B cell (primary cell): ENCODE results near the gene CSDE1. TPM values are rescaled to one million over a fixed set of nuclear protein-coding genes. Genes with fewer than 3 reads are reported as not detected.

Source experiments
- ATAC-seq: fragments of 200-7000 bp; cut with Tn5 transposase; one replicate; pipeline ENCODE4 v1.10.0; 2021; ENCODE audit warnings: low read depth, mild to moderate bottlenecking, moderate number of reproducible peaks, moderate library complexity
- CTCF ChIA-PET: fragments of 350-600 bp; sonication (Branson Sonifier 250); formaldehyde crosslinking; loops from one replicate; lab custom pipeline; 2021; ENCODE audit warnings: antibody characterized with exemption, inconsistent platforms; lab: Charles Lee
- POLR2A ChIA-PET: fragments of 350-600 bp; sonication (Branson Sonifier 250); formaldehyde crosslinking; loops from one replicate; lab custom pipeline; 2021; ENCODE audit warnings: antibody characterized with exemption; lab: Charles Lee
- DNase-seq: peaks from one replicate; pipeline ENCODE4 v3.0.0; 2013
- H2AFZ ChIP-seq: 2 replicates; pipeline ENCODE4 v1.6.1; 2012; ENCODE audit warnings: mild to moderate bottlenecking, low read depth, low read length; ENCODE audit not compliant: insufficient read depth, poor library complexity, severe bottlenecking
- H3K27ac ChIP-seq, 2 donors: 1 replicate in 1 of 2; 2 replicates in 1 of 2; pipeline ENCODE4 v1.5.1; 2012 to 2013; ENCODE audit warnings: low read length in 2 of 2, mild to moderate bottlenecking in 2 of 2, moderate library complexity in 1 of 2
- H3K27me3 ChIP-seq, 4 experiments: fragments of 200-600 bp in 1 of 4; sonication (generic) in 1 of 4; replicated peaks in 1 of 4; 1 replicate in 2 of 4; 2 replicates in 2 of 4; pipeline versions ENCODE4 v1.6.1 to v1.7.0; 2013 to 2016; ENCODE audit warnings: low read length in 3 of 4, mild to moderate bottlenecking in 2 of 4, mixed read lengths in 1 of 4, moderate library complexity in 1 of 4; ENCODE audit not compliant: insufficient read depth in 4 of 4, control insufficient read depth in 3 of 4; ENCODE audit errors: control extremely low read depth in 1 of 4
- H3K36me3 ChIP-seq, 2 experiments: replicated peaks in 1 of 2; 1 replicate in 1 of 2; 2 replicates in 1 of 2; pipeline versions ENCODE4 v1.6.1 to v1.7.1; 2013; ENCODE audit warnings: low read length in 1 of 2; ENCODE audit not compliant: insufficient read depth in 2 of 2, control insufficient read depth in 1 of 2; ENCODE audit errors: control extremely low read depth in 1 of 2, extremely low read depth in 1 of 2
- H3K4me1 ChIP-seq, 2 donors: fragments of 200-600 bp in 1 of 2; sonication (generic) in 1 of 2; 1 replicate in 1 of 2; 2 replicates in 1 of 2; pipeline versions ENCODE4 v1.5.1 to v1.6.1; 2013 to 2017; ENCODE audit warnings: low read length in 2 of 2; ENCODE audit not compliant: control insufficient read depth in 2 of 2, insufficient read depth in 2 of 2
- H3K4me2 ChIP-seq: replicated peaks from 2 replicates; pipeline ENCODE3; 2012; ENCODE audit warnings: mild to moderate bottlenecking, low read depth, low read length; ENCODE audit not compliant: poor library complexity, severe bottlenecking
- H3K4me3 ChIP-seq, 5 experiments: fragments of 200-600 bp in 1 of 5; sonication (generic) in 1 of 5; 1 replicate in 3 of 5; 2 replicates in 2 of 5; pipeline versions ENCODE4 v1.5.1 to v1.7.0; 2011 to 2016; ENCODE audit warnings: low read length in 4 of 5, mild to moderate bottlenecking in 4 of 5, low read depth in 2 of 5, control low read depth in 1 of 5, moderate library complexity in 1 of 5; ENCODE audit not compliant: insufficient read depth in 1 of 5; ENCODE audit errors: control extremely low read depth in 1 of 5, extremely low read depth in 1 of 5
- H3K79me2 ChIP-seq: fragments of 200-600 bp; sonication (generic); one replicate; pipeline ENCODE4 v1.6.0; 2016; ENCODE audit warnings: low read length; ENCODE audit not compliant: control insufficient read depth, insufficient read depth
- H3K9ac ChIP-seq: fragments of 200-600 bp; sonication (generic); 2 replicates; pipeline ENCODE4 v1.6.1; 2017; ENCODE audit warnings: mild to moderate bottlenecking, low read length, moderate library complexity
- H3K9me3 ChIP-seq, 3 donors: one replicate each; pipeline versions ENCODE4 v1.6.1 to v1.7.1; 2013; ENCODE audit warnings: low read length in 2 of 3; ENCODE audit not compliant: control insufficient read depth in 2 of 3, insufficient read depth in 1 of 3; ENCODE audit errors: control extremely low read depth in 1 of 3
- H4K20me1 ChIP-seq: 2 replicates; pipeline ENCODE4 v1.6.0; 2012; ENCODE audit warnings: mild to moderate bottlenecking, low read length; ENCODE audit not compliant: insufficient read depth, control insufficient read depth, poor library complexity, severe bottlenecking
- H3K27ac Mint-ChIP-seq: one replicate; pipeline ENCODE4 v1.8.0; 2021; ENCODE audit warnings: mixed read lengths
- H3K27me3 Mint-ChIP-seq: one replicate; pipeline ENCODE4 v1.8.0; 2021; ENCODE audit warnings: mixed read lengths
- H3K4me1 Mint-ChIP-seq: one replicate; pipeline ENCODE4 v1.8.0; 2021; ENCODE audit warnings: mixed read lengths
- H3K4me3 Mint-ChIP-seq: one replicate; pipeline ENCODE4 v1.8.0; 2021; ENCODE audit warnings: mixed read lengths
- H3K9me3 Mint-ChIP-seq: one replicate; pipeline ENCODE4 v1.8.0; 2022; ENCODE audit warnings: mixed read lengths; ENCODE audit not compliant: insufficient read depth
- EZH2 ChIP-seq: IDR thresholded peaks from 2 replicates; pipeline ENCODE4 v1.6.1; 2012; ENCODE audit warnings: borderline replicate concordance, low read depth, mild to moderate bottlenecking, moderate library complexity, low read length; ENCODE audit not compliant: insufficient read depth, poor library complexity, severe bottlenecking
- WGBS: methylation state at CpG from one replicate; pipeline ENCODE4 v1.1.5; 2013; ENCODE audit warnings: missing lambda C conversion rate; ENCODE audit not compliant: insufficient coverage; 5-methylcytosine and 5-hydroxymethylcytosine counted together
- intact Hi-C: fragments of 100-400 bp; cut with micrococcal nuclease; formaldehyde crosslinking; loops from one replicate; pipeline ENCODE4 v1.10.0; 2022
- polyA plus RNA-seq: library from polyadenylated mRNA; depleted of rRNA; stranded (reverse); fragments of >200 nt; gene quantifications from 2 replicates; pipeline ENCODE4 v1.2.3, GENCODE V29; 2012
- total RNA-seq, 2 donors: library from RNA; stranded (reverse); fragments of 120-200 nt in 1 of 2; gene quantifications; 1 replicate in 1 of 2; 2 replicates in 1 of 2; pipeline versions ENCODE4 v1.2.3 to v1.2.4, GENCODE V29; 2013 to 2022
- TF ChIP-seq, protein P1 (sequence below): fragments of 200-600 bp; IDR thresholded peaks from one replicate; pipeline ENCODE4 v1.8.0; 2022; ENCODE audit warnings: antibody characterized with exemption, mild to moderate bottlenecking

The CSDE1 gene
- total and polyA plus RNA-seq, 2 donors (not counting 1 experiment from before 2014, with no cell fraction given), result 114 to 454 TPM

DNA sequence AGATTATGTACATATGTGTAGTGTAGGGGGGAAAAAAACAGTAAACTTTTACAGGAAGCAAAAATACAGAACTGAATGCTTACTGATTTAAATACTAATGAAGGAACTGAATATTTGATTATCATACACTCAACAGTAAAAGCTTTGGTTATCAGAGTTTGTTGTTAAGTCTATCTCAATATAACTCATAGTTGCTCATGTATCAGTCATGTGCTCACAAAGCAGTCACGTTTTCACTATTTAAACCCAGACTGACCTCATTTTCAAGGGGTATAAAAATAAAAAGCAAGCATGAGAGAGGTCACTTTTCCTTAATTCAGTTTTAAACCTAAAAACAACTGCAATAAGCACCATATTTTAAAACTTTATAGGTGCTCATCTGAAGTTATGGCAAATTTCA, 34.3 kb downstream of the CSDE1 start:
- H3K27me3 Mint-ChIP-seq, result no peaks in the 10 kb centered on the region
- no CpG with 5 or more reads among the region's 1 CpG for WGBS
- H3K36me3 ChIP-seq, result peaks cover 47 to 99% of the 10 kb centered on the region in 2 experiments

DNA sequence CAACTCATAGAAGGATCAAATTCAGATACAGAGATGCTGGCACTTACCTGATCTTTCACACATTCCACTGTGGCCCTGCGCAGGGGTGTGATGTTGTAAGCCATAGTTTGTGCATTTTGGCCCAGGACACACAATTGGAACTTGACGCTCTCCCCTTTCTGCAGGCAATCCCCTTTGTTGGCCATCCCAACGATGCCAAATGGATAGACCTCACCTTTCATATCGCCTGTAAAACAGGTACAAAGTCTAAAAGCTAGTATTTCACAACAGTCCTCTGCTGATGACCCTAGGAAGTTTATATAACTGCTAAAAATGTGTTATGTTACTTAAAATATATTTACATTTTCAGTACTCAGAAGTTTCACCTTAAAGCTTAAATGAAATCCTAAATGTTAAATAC, 37.3 kb downstream of the CSDE1 start:
- ChIA-PET POLR2A (no interaction called here), CTCF (interaction anchor here (1.0 kb wide), 1 partner anchor 374 kb away, joined by 3 read pairs; no protein-coding TSS in a partner anchor)
- Histone ChIP-seq H3K27me3 (no peaks in the 10 kb centered on the region), H3K4me3 (no peak overlapping the region), H3K9ac (no peak overlapping the region), H3K79me2 (peaks cover 17% of the 10 kb centered on the region), H3K36me3 (peaks cover 29 to 81% of the 10 kb centered on the region in 2 experiments), H3K4me1 (peaks cover 11 to 13% of the 10 kb centered on the region in 2 donors), H2AFZ (no peak overlapping the region), H3K4me2 (no peak overlapping the region), H3K9me3 (no peaks in the 10 kb centered on the region), H4K20me1 (no peaks in the 10 kb centered on the region), H3K27ac (no peak overlapping the region)
- no peak for ATAC-seq
- no peak for DNase-seq
- no peaks in the 10 kb centered on the region for H3K27me3 Mint-ChIP-seq
- TF ChIP-seq, protein P1, sequence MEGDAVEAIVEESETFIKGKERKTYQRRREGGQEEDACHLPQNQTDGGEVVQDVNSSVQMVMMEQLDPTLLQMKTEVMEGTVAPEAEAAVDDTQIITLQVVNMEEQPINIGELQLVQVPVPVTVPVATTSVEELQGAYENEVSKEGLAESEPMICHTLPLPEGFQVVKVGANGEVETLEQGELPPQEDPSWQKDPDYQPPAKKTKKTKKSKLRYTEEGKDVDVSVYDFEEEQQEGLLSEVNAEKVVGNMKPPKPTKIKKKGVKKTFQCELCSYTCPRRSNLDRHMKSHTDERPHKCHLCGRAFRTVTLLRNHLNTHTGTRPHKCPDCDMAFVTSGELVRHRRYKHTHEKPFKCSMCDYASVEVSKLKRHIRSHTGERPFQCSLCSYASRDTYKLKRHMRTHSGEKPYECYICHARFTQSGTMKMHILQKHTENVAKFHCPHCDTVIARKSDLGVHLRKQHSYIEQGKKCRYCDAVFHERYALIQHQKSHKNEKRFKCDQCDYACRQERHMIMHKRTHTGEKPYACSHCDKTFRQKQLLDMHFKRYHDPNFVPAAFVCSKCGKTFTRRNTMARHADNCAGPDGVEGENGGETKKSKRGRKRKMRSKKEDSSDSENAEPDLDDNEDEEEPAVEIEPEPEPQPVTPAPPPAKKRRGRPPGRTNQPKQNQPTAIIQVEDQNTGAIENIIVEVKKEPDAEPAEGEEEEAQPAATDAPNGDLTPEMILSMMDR, result no peak
- TF ChIP-seq EZH2, result no peak
- intact Hi-C loops, result no loop called here
- WGBS, result 100% methylated on average over 1 of the region's 4 CpGs
- H3K4me3 Mint-ChIP-seq, result no peak overlapping the region
- no peak overlapping the region for H3K27ac Mint-ChIP-seq
- H3K9me3 Mint-ChIP-seq, result no peaks in the 10 kb centered on the region
- peaks cover 16% of the 10 kb centered on the region for H3K4me1 Mint-ChIP-seq

More for the DNA sequence above, 34.3 kb downstream of the CSDE1 start:
- ATAC-seq (no peak), DNase-seq (no peak)
- Mint-ChIP-seq H3K4me3 (no peak overlapping the region), H3K4me1 (no peaks in the 10 kb centered on the region), H3K9me3 (no peaks in the 10 kb centered on the region), H3K27ac (no peak overlapping the region)
- Histone ChIP-seq H3K27me3 (no peaks in the 10 kb centered on the region), H4K20me1 (no peaks in the 10 kb centered on the region), H3K27ac (no peak overlapping the region), H3K4me1 (no peaks in the 10 kb centered on the region), H2AFZ (no peak overlapping the region), H3K79me2 (no peaks in the 10 kb centered on the region), H3K9me3 (no peaks in the 10 kb centered on the region), H3K9ac (no peak overlapping the region), H3K4me2 (no peak overlapping the region), H3K4me3 (no peak overlapping the region)
- intact Hi-C loops, result no loop called here
- TF ChIP-seq, protein P1, result no peak
- POLR2A ChIA-PET, result no interaction called here
- CTCF ChIA-PET, result no interaction called here
